Activated CD4-positive, alpha-beta memory T cell treated with anti-CD3 and anti-CD28 coated beads, Interleukin-2, amount 10 ng/mL, durations not matched to agents 7 days and 5 days (primary cell): ENCODE measurements around the gene PDCD4. TPM values are rescaled to one million over a fixed set of nuclear protein-coding genes. Genes with fewer than 3 reads are reported as not detected.

Source experiments
- CTCF ChIA-PET: fragments of 350-600 bp; sonication (Branson Sonifier 250); formaldehyde crosslinking; loops from one replicate; lab custom pipeline; 2021; ENCODE audit warnings: antibody characterized with exemption, inconsistent platforms; lab: Charles Lee
- POLR2A ChIA-PET: fragments of 350-600 bp; sonication (Branson Sonifier 250); formaldehyde crosslinking; loops from one replicate; lab custom pipeline; 2021; ENCODE audit warnings: antibody characterized with exemption; lab: Charles Lee
- DNase-seq: peaks from one replicate; pipeline ENCODE4 v3.0.0-alpha.2; 2020
- H3K27ac Mint-ChIP-seq: one replicate; pipeline ENCODE4 v1.8.0; 2021; ENCODE audit warnings: mild to moderate bottlenecking, mixed read lengths
- H3K27me3 Mint-ChIP-seq: one replicate; pipeline ENCODE4 v1.8.0; 2021; ENCODE audit warnings: mixed read lengths
- H3K36me3 Mint-ChIP-seq: one replicate; pipeline ENCODE4 v1.8.0; 2021; ENCODE audit warnings: low read depth, mixed read lengths
- H3K4me1 Mint-ChIP-seq: one replicate; pipeline ENCODE4 v1.8.0; 2021; ENCODE audit warnings: mixed read lengths
- H3K4me3 Mint-ChIP-seq: one replicate; pipeline ENCODE4 v1.8.0; 2021; ENCODE audit warnings: mild to moderate bottlenecking, mixed read lengths
- H3K9me3 Mint-ChIP-seq: one replicate; pipeline ENCODE4 v1.8.0; 2021; ENCODE audit warnings: mixed read lengths
- total RNA-seq, 2 experiments: library from RNA; stranded (reverse); gene quantifications; one replicate each; pipeline ENCODE4 v1.2.3, GENCODE V29; 2021

The PDCD4 gene
- total RNA-seq, 2 experiments from 2014 or later, result 105 to 109 TPM

GRCh38 chr10:110946496-110946895, 74.8 kb downstream of the PDCD4 start:
- H3K4me1 Mint-ChIP-seq, result peaks cover 11% of the 10 kb centered on the region
- H3K27me3 Mint-ChIP-seq, result no peaks in the 10 kb centered on the region
- ChIA-PET POLR2A (no interaction called here), CTCF (interaction anchor here (0.7 kb wide), 1 partner anchor 17 kb away, joined by 3 read pairs; no protein-coding TSS in a partner anchor)
- no peak overlapping the region for H3K27ac Mint-ChIP-seq
- no peak for DNase-seq
- peaks cover 5% of the 10 kb centered on the region for H3K9me3 Mint-ChIP-seq
- H3K4me3 Mint-ChIP-seq, result no peak overlapping the region
- H3K36me3 Mint-ChIP-seq, result peaks cover 52% of the 10 kb centered on the region

- H3K27me3 Mint-ChIP-seq, result no peaks in the 10 kb centered on the region
- peaks cover 11% of the 10 kb centered on the region for H3K4me1 Mint-ChIP-seq
- no peak overlapping the region for H3K4me3 Mint-ChIP-seq
- POLR2A ChIA-PET, result no interaction called here
- peaks cover 50% of the 10 kb centered on the region for H3K36me3 Mint-ChIP-seq
- no peak for DNase-seq
- CTCF ChIA-PET, result interaction anchor here (0.7 kb wide), 1 partner anchor 16 kb away, joined by 3 read pairs; no protein-coding TSS in a partner anchor
- H3K27ac Mint-ChIP-seq, result no peak overlapping the region
- peaks cover 5% of the 10 kb centered on the region for H3K9me3 Mint-ChIP-seq
These were observed 75.4 kb downstream of the PDCD4 start for GRCh38 chr10:110947061-110947595.

Other genes starting within 250 kb of the PDCD4 start
- under 1 TPM in 1 of 2 experiments, not detected in 1; 0.03 TPM for gene RBM20, start 227.6 kb upstream of the PDCD4 start, total RNA-seq
- 10 to 100 TPM; 24.8 to 30.2 TPM for gene BBIP1, start 47.3 kb downstream of the PDCD4 start, total RNA-seq
- 10 to 100 TPM; 43.2 to 45.6 TPM for gene SHOC2, start 47.7 kb downstream of the PDCD4 start, total RNA-seq
- not detected for gene ADRA2A, start 205.1 kb downstream of the PDCD4 start, total RNA-seq